SK-N-SH (cell line): ENCODE results near the gene ERBB2. TPM values are rescaled to one million over a fixed set of nuclear protein-coding genes. Genes with fewer than 3 reads are reported as not detected.

Source experiments
- CTCF ChIA-PET: fragments of 300-600, 350-600 bp; formaldehyde crosslinking; extraction: SDS; loops from one replicate; lab custom pipeline; 2021; lab: Yijun Ruan, JAX
- POLR2A ChIA-PET: fragments of 350-600 bp; sonication (Branson Sonifier 250); formaldehyde crosslinking; extraction: SDS; loops from one replicate; lab custom pipeline; 2020; ENCODE audit warnings: antibody characterized with exemption, inconsistent platforms; lab: Yijun Ruan, JAX
- DNase-seq: peaks from one replicate; pipeline ENCODE4 v3.0.0; 2012
- H2AFZ ChIP-seq: fragments of 200-600 bp; sonication (generic); 2 replicates; pipeline ENCODE4 v1.8.1; 2016; ENCODE audit warnings: antibody characterized with exemption, mild to moderate bottlenecking, low read depth
- H3F3A ChIP-seq: fragments of 200-600 bp; sonication (generic); replicated peaks from 2 replicates; pipeline ENCODE3; 2016; ENCODE audit warnings: antibody characterized with exemption, mild to moderate bottlenecking; ENCODE audit not compliant: insufficient read depth
- H3K27ac ChIP-seq, 2 experiments: fragments of 200-500 bp in 1 of 2; fragments of 200-600 bp in 1 of 2; sonication (Bioruptor generic) in 1 of 2; sonication (generic), shearing (Covaris generic) in 1 of 2; 2 replicates each; pipeline versions ENCODE4 v1.5.1 to v1.6.1; 2014 to 2016; ENCODE audit warnings: low read depth in 2 of 2, inconsistent platforms in 1 of 2, low read length in 1 of 2, mild to moderate bottlenecking in 1 of 2, mixed read lengths in 1 of 2
- H3K27me3 ChIP-seq: fragments of 200-600 bp; sonication (generic), shearing (Covaris generic); 2 replicates; pipeline ENCODE4 v1.6.1; 2016; ENCODE audit warnings: mixed run types; ENCODE audit not compliant: insufficient read depth
- H3K36me3 ChIP-seq, 2 experiments: fragments of 200-500 bp in 1 of 2; fragments of 200-600 bp in 1 of 2; sonication (Bioruptor generic) in 1 of 2; sonication (generic) in 1 of 2; replicated peaks in 1 of 2; 2 replicates each; pipeline versions ENCODE3 to v1.5.1; 2014 to 2016; ENCODE audit warnings: low read length in 1 of 2, mild to moderate bottlenecking in 1 of 2; ENCODE audit not compliant: insufficient read depth in 2 of 2, control insufficient read depth in 1 of 2
- H3K4me1 ChIP-seq, 2 experiments: fragments of 200-500 bp in 1 of 2; fragments of 200-600 bp in 1 of 2; sonication (Bioruptor generic) in 1 of 2; sonication (generic), shearing (Covaris generic) in 1 of 2; 2 replicates each; pipeline versions ENCODE4 v1.5.1 to v1.6.1; 2014 to 2016; ENCODE audit warnings: low read depth in 1 of 2, low read length in 1 of 2, mixed run types in 1 of 2; ENCODE audit not compliant: insufficient read depth in 2 of 2, control insufficient read depth in 1 of 2
- H3K4me2 ChIP-seq: fragments of 200-600 bp; sonication (generic), shearing (Covaris generic); 2 replicates; pipeline ENCODE4 v1.6.1; 2017; ENCODE audit warnings: mixed run types
- H3K4me3 ChIP-seq, 2 experiments: fragments of 200-500 bp in 1 of 2; fragments of 200-600 bp in 1 of 2; sonication (Bioruptor generic) in 1 of 2; sonication (generic), shearing (Covaris generic) in 1 of 2; 2 replicates each; pipeline versions ENCODE4 v1.5.1 to v1.8.1; 2014 to 2016; ENCODE audit warnings: low read depth in 2 of 2, inconsistent platforms in 1 of 2, low read length in 1 of 2, mild to moderate bottlenecking in 1 of 2, mixed read lengths in 1 of 2, moderate library complexity in 1 of 2
- H3K79me2 ChIP-seq: fragments of 200-600 bp; sonication (generic); 2 replicates; pipeline ENCODE4 v1.8.1; 2017; ENCODE audit warnings: mild to moderate bottlenecking; ENCODE audit not compliant: insufficient read depth
- H3K9ac ChIP-seq: fragments of 200-600 bp; sonication (generic); 2 replicates; pipeline ENCODE4 v1.6.1; 2017; ENCODE audit warnings: mixed run types
- H3K9me2 ChIP-seq: fragments of 200-600 bp; sonication (generic); 2 replicates; pipeline ENCODE4 v1.6.1; 2017; ENCODE audit warnings: mixed run types
- H3K9me3 ChIP-seq: fragments of 200-600 bp; sonication (generic); 2 replicates; pipeline ENCODE4 v1.6.1; 2017; ENCODE audit warnings: mixed run types, mild to moderate bottlenecking, moderate library complexity
- H4K20me1 ChIP-seq: fragments of 200-600 bp; sonication (generic); 2 replicates; pipeline ENCODE4 v1.6.1; 2017; ENCODE audit warnings: mild to moderate bottlenecking, mixed run types; ENCODE audit not compliant: insufficient read depth
- EP300 ChIP-seq, 2 experiments: IDR thresholded peaks; 2 replicates each; pipeline versions ENCODE4 v1.4.0 to v1.6.1; 2012; ENCODE audit warnings: borderline replicate concordance in 1 of 2, low read depth in 1 of 2, low read length in 1 of 2
- FOSL2 ChIP-seq: IDR thresholded peaks from 2 replicates; pipeline ENCODE4 v1.4.0; 2012; ENCODE audit warnings: low read depth, mild to moderate bottlenecking, moderate library complexity, borderline replicate concordance
- GABPA ChIP-seq: IDR thresholded peaks from 2 replicates; pipeline ENCODE4 v1.4.0; 2012; ENCODE audit warnings: low read depth, mild to moderate bottlenecking
- JUND ChIP-seq: IDR thresholded peaks from 2 replicates; pipeline ENCODE4 v1.4.0; 2012
- NFIC ChIP-seq: IDR thresholded peaks from 2 replicates; pipeline ENCODE4 v1.4.0; 2012; ENCODE audit warnings: borderline replicate concordance
- NRF1 ChIP-seq: IDR thresholded peaks from 2 replicates; pipeline ENCODE4 v1.6.1; 2012; ENCODE audit warnings: low read depth, mild to moderate bottlenecking, low read length
- POLR2AphosphoS5 ChIP-seq: IDR thresholded peaks from 2 replicates; pipeline ENCODE4 v1.6.1; 2012; ENCODE audit warnings: low read depth, low read length
- RAD21 ChIP-seq: IDR thresholded peaks from 2 replicates; pipeline ENCODE4 v1.6.1; 2012; ENCODE audit warnings: mild to moderate bottlenecking, low read length
- RCOR1 ChIP-seq: fragments of 150-350 bp; IDR thresholded peaks from 2 replicates; pipeline ENCODE4 v1.6.1; 2017; ENCODE audit warnings: antibody characterized with exemption, low read length
- RFX5 ChIP-seq: IDR thresholded peaks from 2 replicates; pipeline ENCODE4 v1.6.1; 2012; ENCODE audit warnings: mild to moderate bottlenecking, improper control_type of control experiment, low read length
- SIN3A ChIP-seq: IDR thresholded peaks from 2 replicates; pipeline ENCODE4 v1.6.1; 2012; ENCODE audit warnings: low read depth, mild to moderate bottlenecking, low read length, moderate library complexity, borderline replicate concordance
- TAF1 ChIP-seq: IDR thresholded peaks from 2 replicates; pipeline ENCODE4 v1.6.1; 2012; ENCODE audit warnings: low read depth, mild to moderate bottlenecking, low read length, moderate library complexity, borderline replicate concordance
- TEAD4 ChIP-seq: IDR thresholded peaks from 2 replicates; pipeline ENCODE4 v1.4.0; 2012; ENCODE audit warnings: mild to moderate bottlenecking, borderline replicate concordance; ENCODE audit not compliant: insufficient read depth
- WGBS: methylation state at CpG from one replicate; pipeline ENCODE4 v1.1.6; 2017; ENCODE audit warnings: low lambda C conversion rate; 5-methylcytosine and 5-hydroxymethylcytosine counted together
- polyA plus RNA-seq, 3 experiments: library from polyadenylated mRNA; depleted of rRNA; stranded (reverse); fragments of >200 nt; gene quantifications; 2 replicates each; pipeline ENCODE4 v1.2.3, GENCODE V29; 2012
- TF ChIP-seq, protein P1 (sequence below): IDR thresholded peaks from 2 replicates; pipeline ENCODE4; 2012
- TF ChIP-seq, protein P2 (sequence below): fragments of 200-600 bp; sonication (generic); IDR thresholded peaks from 2 replicates; pipeline ENCODE4 v1.6.1; 2017; ENCODE audit warnings: antibody characterized with exemption, mild to moderate bottlenecking, moderate library complexity
- TF ChIP-seq, protein P3 (sequence below): fragments of 150-350 bp; IDR thresholded peaks from 2 replicates; pipeline ENCODE4 v1.6.1; 2016; ENCODE audit warnings: mild to moderate bottlenecking, low read depth, low read length
- TF ChIP-seq, protein P4 (sequence below): fragments of 150-350 bp; IDR thresholded peaks from 2 replicates; pipeline ENCODE4 v1.6.1; 2017; ENCODE audit warnings: antibody characterized with exemption, low read length, low read depth, borderline replicate concordance

Gene ERBB2
- polyA plus RNA-seq, 1 of the 3 experiments (the other 2 are of a cell fraction) = 1.9 TPM

DNA sequence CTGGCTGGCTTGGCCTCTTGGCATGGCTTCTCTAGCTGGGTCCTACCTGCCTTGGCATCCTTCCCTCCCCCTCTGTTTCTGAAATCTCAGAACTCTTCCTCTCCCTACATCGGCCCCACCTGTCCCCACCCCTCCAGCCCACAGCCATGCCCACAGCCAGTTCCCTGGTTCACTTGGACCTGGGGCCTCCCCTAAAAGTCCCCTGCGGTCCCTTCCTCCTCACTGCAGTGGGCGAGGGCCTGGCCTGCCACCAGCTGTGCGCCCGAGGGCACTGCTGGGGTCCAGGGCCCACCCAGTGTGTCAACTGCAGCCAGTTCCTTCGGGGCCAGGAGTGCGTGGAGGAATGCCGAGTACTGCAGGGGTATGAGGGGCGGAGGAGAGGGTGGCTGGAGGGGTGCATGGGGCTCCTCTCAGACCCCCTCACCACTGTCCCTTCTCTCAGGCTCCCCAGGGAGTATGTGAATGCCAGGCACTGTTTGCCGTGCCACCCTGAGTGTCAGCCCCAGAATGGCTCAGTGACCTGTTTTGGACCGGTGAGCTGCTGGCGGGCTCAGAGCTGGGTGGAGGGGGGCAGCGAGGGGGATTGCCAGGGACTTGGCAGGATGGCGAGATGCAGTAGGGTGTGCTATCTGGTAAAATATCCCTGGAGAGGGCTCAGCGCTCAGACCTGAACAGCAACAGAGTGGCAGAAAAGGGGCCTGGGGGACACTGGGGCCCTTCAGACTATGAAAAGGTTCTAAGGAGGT, 16.4 kb downstream of the ERBB2 start:
- Histone ChIP-seq H3K9ac (no peak overlapping the region), H3K4me1 (no peaks in the 10 kb centered on the region), H2AFZ (no peak overlapping the region), H4K20me1 (no peaks in the 10 kb centered on the region), H3F3A (no peaks in the 10 kb centered on the region), H3K4me3 (no peak overlapping the region), H3K36me3 (no peaks in the 10 kb centered on the region), H3K4me2 (no peak overlapping the region), H3K9me2 (no peaks in the 10 kb centered on the region), H3K9me3 (no peaks in the 10 kb centered on the region), H3K79me2 (no peaks in the 10 kb centered on the region), H3K27ac (no peak overlapping the region), H3K27me3 (no peaks in the 10 kb centered on the region; the same call in 1 of the 2 replicates)
- POLR2A ChIA-PET = no interaction called here
- no peak for DNase-seq
- whole genome bisulfite sequencing = 80% methylated on average over 9 of the region's 15 CpGs
- CTCF ChIA-PET = interaction anchor here (1.0 to 1.2 kb wide), 2 partner anchors 13 to 14 kb away, joined by 3 read pairs; no protein-coding TSS in a partner anchor
- TF ChIP-seq, protein P1, sequence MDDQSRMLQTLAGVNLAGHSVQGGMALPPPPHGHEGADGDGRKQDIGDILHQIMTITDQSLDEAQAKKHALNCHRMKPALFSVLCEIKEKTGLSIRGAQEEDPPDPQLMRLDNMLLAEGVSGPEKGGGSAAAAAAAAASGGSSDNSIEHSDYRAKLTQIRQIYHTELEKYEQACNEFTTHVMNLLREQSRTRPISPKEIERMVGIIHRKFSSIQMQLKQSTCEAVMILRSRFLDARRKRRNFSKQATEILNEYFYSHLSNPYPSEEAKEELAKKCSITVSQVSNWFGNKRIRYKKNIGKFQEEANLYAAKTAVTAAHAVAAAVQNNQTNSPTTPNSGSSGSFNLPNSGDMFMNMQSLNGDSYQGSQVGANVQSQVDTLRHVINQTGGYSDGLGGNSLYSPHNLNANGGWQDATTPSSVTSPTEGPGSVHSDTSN = no peak
- TF ChIP-seq RCOR1 (no peak), SIN3A (no peak), NRF1 (no peak), TEAD4 (no peak), RFX5 (no peak)
- TF ChIP-seq, protein P2, sequence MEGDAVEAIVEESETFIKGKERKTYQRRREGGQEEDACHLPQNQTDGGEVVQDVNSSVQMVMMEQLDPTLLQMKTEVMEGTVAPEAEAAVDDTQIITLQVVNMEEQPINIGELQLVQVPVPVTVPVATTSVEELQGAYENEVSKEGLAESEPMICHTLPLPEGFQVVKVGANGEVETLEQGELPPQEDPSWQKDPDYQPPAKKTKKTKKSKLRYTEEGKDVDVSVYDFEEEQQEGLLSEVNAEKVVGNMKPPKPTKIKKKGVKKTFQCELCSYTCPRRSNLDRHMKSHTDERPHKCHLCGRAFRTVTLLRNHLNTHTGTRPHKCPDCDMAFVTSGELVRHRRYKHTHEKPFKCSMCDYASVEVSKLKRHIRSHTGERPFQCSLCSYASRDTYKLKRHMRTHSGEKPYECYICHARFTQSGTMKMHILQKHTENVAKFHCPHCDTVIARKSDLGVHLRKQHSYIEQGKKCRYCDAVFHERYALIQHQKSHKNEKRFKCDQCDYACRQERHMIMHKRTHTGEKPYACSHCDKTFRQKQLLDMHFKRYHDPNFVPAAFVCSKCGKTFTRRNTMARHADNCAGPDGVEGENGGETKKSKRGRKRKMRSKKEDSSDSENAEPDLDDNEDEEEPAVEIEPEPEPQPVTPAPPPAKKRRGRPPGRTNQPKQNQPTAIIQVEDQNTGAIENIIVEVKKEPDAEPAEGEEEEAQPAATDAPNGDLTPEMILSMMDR = no peak

DNA sequence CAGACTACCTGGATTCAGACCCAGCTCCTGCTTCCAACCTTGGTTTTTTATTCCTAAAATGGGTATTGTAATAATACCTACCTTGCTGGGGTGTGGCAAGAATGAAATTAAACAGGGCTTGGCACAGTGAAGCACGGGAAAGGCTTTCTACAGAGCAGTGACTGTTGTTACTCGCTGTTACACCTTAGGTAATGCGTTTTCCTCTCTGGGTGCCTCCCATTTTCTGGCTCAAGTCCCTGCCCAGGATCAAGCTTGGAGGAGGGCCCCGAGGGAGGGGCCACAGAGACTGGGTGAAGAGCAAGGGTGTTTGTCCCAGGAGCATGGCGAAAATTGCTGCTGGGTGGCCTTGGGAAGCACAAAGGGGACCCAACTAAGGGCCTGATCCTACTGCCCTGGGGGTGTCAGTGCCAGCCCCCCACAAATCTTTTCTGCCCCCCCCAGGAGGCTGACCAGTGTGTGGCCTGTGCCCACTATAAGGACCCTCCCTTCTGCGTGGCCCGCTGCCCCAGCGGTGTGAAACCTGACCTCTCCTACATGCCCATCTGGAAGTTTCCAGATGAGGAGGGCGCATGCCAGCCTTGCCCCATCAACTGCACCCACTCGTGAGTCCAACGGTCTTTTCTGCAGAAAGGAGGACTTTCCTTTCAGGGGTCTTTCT, 17.1 kb downstream of the ERBB2 start:
- Histone ChIP-seq H4K20me1 (no peaks in the 10 kb centered on the region), H3K4me3 (no peak overlapping the region), H3K9ac (no peak overlapping the region), H3K27ac (no peak overlapping the region), H3K9me2 (no peaks in the 10 kb centered on the region), H3K4me1 (no peaks in the 10 kb centered on the region), H3K36me3 (no peaks in the 10 kb centered on the region), H2AFZ (no peak overlapping the region), H3K4me2 (no peak overlapping the region), H3K9me3 (no peaks in the 10 kb centered on the region), H3F3A (no peaks in the 10 kb centered on the region), H3K79me2 (no peaks in the 10 kb centered on the region), H3K27me3 (no peaks in the 10 kb centered on the region; the same call in 1 of the 2 replicates)
- ChIA-PET POLR2A (no interaction called here), CTCF (interaction anchor here (1.2 kb wide), 1 partner anchor 13 kb away, joined by 3 read pairs; no protein-coding TSS in a partner anchor)
- no peak for DNase-seq
- 75% methylated on average over 7 of the region's 11 CpGs for WGBS
- no peak for TF ChIP-seq POLR2AphosphoS5
- TF ChIP-seq, protein P3, sequence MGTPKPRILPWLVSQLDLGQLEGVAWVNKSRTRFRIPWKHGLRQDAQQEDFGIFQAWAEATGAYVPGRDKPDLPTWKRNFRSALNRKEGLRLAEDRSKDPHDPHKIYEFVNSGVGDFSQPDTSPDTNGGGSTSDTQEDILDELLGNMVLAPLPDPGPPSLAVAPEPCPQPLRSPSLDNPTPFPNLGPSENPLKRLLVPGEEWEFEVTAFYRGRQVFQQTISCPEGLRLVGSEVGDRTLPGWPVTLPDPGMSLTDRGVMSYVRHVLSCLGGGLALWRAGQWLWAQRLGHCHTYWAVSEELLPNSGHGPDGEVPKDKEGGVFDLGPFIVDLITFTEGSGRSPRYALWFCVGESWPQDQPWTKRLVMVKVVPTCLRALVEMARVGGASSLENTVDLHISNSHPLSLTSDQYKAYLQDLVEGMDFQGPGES = no peak
- TF ChIP-seq, protein P4, sequence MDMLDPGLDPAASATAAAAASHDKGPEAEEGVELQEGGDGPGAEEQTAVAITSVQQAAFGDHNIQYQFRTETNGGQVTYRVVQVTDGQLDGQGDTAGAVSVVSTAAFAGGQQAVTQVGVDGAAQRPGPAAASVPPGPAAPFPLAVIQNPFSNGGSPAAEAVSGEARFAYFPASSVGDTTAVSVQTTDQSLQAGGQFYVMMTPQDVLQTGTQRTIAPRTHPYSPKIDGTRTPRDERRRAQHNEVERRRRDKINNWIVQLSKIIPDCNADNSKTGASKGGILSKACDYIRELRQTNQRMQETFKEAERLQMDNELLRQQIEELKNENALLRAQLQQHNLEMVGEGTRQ = no peak
- TF ChIP-seq NFIC = no peak
- TF ChIP-seq JUND = no peak
- TF ChIP-seq RAD21 = no peak
- TF ChIP-seq GABPA = no peak
- no peak for TF ChIP-seq TAF1
- no peak for TF ChIP-seq EP300 (IDR thresholded peaks at IDR 0.05; ENCODE audit: borderline replicate concordance in 1 of 2, low read depth in 1 of 2, low read length in 1 of 2)
- no peak for TF ChIP-seq FOSL2
- TF ChIP-seq SIN3A = no peak
